HEK293 (cell line): ENCODE measurements around the gene SERTAD3.

Experiments used
- CTCF ChIA-PET: fragments of 350-600 bp; formaldehyde crosslinking; extraction: SDS; loops from one replicate; lab custom pipeline; 2021; ENCODE audit warnings: antibody characterized with exemption; lab: Yijun Ruan, JAX
- POLR2A ChIA-PET: fragments of 300-600 bp; formaldehyde crosslinking; extraction: SDS; loops from one replicate; lab custom pipeline; 2020; ENCODE audit warnings: antibody characterized with exemption, inconsistent platforms; lab: Yijun Ruan, JAX
- H3K27ac ChIP-seq: fragments of 200-500 bp; sonication (Bioruptor generic); 2 replicates; pipeline ENCODE4 v1.5.1; 2014; ENCODE audit warnings: low read depth, low read length, control low read depth, inconsistent platforms; ENCODE audit errors: extremely low read depth
- H3K36me3 ChIP-seq, 2 experiments: fragments of 200-500 bp in 1 of 2; sonication (Bioruptor generic) in 1 of 2; 1 replicate in 1 of 2; 2 replicates in 1 of 2; pipeline ENCODE4 v1.5.1; 2014 to 2017; ENCODE audit warnings: inconsistent platforms in 2 of 2, low read length in 2 of 2; ENCODE audit not compliant: control insufficient read depth in 2 of 2, insufficient read depth in 1 of 2
- H3K4me1 ChIP-seq: fragments of 200-500 bp; sonication (Bioruptor generic); 2 replicates; pipeline ENCODE4 v1.5.1; 2014; ENCODE audit warnings: mild to moderate bottlenecking, low read length, inconsistent platforms; ENCODE audit not compliant: control insufficient read depth, insufficient read depth
- H3K4me3 ChIP-seq: 2 replicates; pipeline ENCODE4 v1.5.1; 2011; ENCODE audit warnings: low read depth, mild to moderate bottlenecking, control low read depth, low read length, moderate library complexity
- H3K9me3 ChIP-seq: fragments of 200-500 bp; sonication (Bioruptor generic); 2 replicates; pipeline ENCODE4 v1.5.1; 2014; ENCODE audit warnings: low read depth, low read length, inconsistent platforms; ENCODE audit not compliant: control insufficient read depth, insufficient read depth
- SCRT1 ChIP-seq: fragments of 450-650 bp; formaldehyde crosslinking; IDR thresholded peaks from 2 replicates; pipeline ENCODE4 v1.5.1; 2016; ENCODE audit warnings: missing biosample characterization, missing genetic modification characterization, borderline replicate concordance
- YY1 ChIP-seq: fragments of 450-650 bp; formaldehyde crosslinking; IDR thresholded peaks from 2 replicates; pipeline ENCODE4 v1.5.1; 2018; ENCODE audit warnings: missing biosample characterization, missing genetic modification characterization
- ZFHX2 ChIP-seq: fragments of 450-650 bp; formaldehyde crosslinking; conservative IDR thresholded peaks from 2 replicates; pipeline ENCODE4 v1.5.1; 2016; ENCODE audit warnings: missing biosample characterization, missing genetic modification characterization
- ZNF112 ChIP-seq: fragments of 450-650 bp; formaldehyde crosslinking; IDR thresholded peaks from 2 replicates; pipeline ENCODE4 v1.5.0; 2017; ENCODE audit warnings: missing biosample characterization, missing genetic modification characterization
- ZNF223 ChIP-seq: fragments of 450-650 bp; formaldehyde crosslinking; IDR thresholded peaks from 2 replicates; pipeline ENCODE4 v1.5.1; 2016; ENCODE audit warnings: missing biosample characterization, missing genetic modification characterization
- ZNF341 ChIP-seq: fragments of 450-650 bp; formaldehyde crosslinking; IDR thresholded peaks from 2 replicates; pipeline ENCODE4; 2016; ENCODE audit warnings: low read depth, missing biosample characterization, missing genetic modification characterization
- ZNF626 ChIP-seq: fragments of 450-650 bp; sonication (Bioruptor Pico); formaldehyde crosslinking; IDR thresholded peaks from 2 replicates; pipeline ENCODE4 v1.5.1; 2018; ENCODE audit warnings: missing biosample characterization, missing genetic modification characterization, inconsistent platforms
- ZNF654 ChIP-seq: fragments of 450-650 bp; formaldehyde crosslinking; IDR thresholded peaks from 2 replicates; pipeline ENCODE4 v1.5.1; 2016; ENCODE audit warnings: low read depth, missing biosample characterization, missing genetic modification characterization
- ZNF660 ChIP-seq: fragments of 450-650 bp; IDR thresholded peaks from 2 replicates; pipeline ENCODE4 v1.5.1; 2018; ENCODE audit warnings: missing biosample characterization, mild to moderate bottlenecking, missing genetic modification characterization
- ZNF707 ChIP-seq: fragments of 450-650 bp; formaldehyde crosslinking; IDR thresholded peaks from 2 replicates; pipeline ENCODE4 v1.5.1; 2016; ENCODE audit warnings: missing biosample characterization, missing genetic modification characterization
- ZNF76 ChIP-seq: fragments of 450-650 bp; formaldehyde crosslinking; IDR thresholded peaks from 2 replicates; pipeline ENCODE4; 2016; ENCODE audit warnings: low read depth, missing biosample characterization, missing genetic modification characterization, borderline replicate concordance
- ZNF776 ChIP-seq: fragments of 450-650 bp; formaldehyde crosslinking; IDR thresholded peaks from 2 replicates; pipeline ENCODE4 v1.5.0; 2017; ENCODE audit warnings: missing biosample characterization, missing genetic modification characterization, borderline replicate concordance
- ZNF791 ChIP-seq: fragments of 450-650 bp; formaldehyde crosslinking; IDR thresholded peaks from 2 replicates; pipeline ENCODE4 v1.5.1; 2016; ENCODE audit warnings: missing biosample characterization, missing genetic modification characterization
- TF ChIP-seq, protein P1 (sequence below): fragments of 450-650 bp; formaldehyde crosslinking; IDR thresholded peaks from 2 replicates; pipeline ENCODE4 v1.5.1; 2016; ENCODE audit warnings: missing biosample characterization, missing genetic modification characterization
- TF ChIP-seq, protein P2 (sequence below): fragments of 450-650 bp; formaldehyde crosslinking; IDR thresholded peaks from 2 replicates; pipeline ENCODE4 v1.5.1; 2016; ENCODE audit warnings: missing biosample characterization, missing genetic modification characterization
- TF ChIP-seq, protein P3 (sequence below): fragments of 450-650 bp; formaldehyde crosslinking; IDR thresholded peaks from 2 replicates; pipeline ENCODE4 v1.5.1; 2016; ENCODE audit warnings: missing biosample characterization, missing genetic modification characterization
- TF ChIP-seq, protein P4 (sequence below): fragments of 450-650 bp; formaldehyde crosslinking; IDR thresholded peaks from 2 replicates; pipeline ENCODE4 v1.5.1; 2016; ENCODE audit warnings: missing biosample characterization, missing genetic modification characterization, low read depth
- TF ChIP-seq, protein P5 (sequence below): IDR thresholded peaks from 2 replicates; pipeline ENCODE4 v1.6.1; 2011; ENCODE audit warnings: mild to moderate bottlenecking, low read depth, low read length, borderline replicate concordance
- TF ChIP-seq, protein P6 (sequence below): fragments of 450-650 bp; formaldehyde crosslinking; IDR thresholded peaks from 2 replicates; pipeline ENCODE4 v1.5.1; 2017; ENCODE audit warnings: missing biosample characterization, mild to moderate bottlenecking, missing genetic modification characterization, moderate library complexity

The SERTAD3 gene

DNA sequence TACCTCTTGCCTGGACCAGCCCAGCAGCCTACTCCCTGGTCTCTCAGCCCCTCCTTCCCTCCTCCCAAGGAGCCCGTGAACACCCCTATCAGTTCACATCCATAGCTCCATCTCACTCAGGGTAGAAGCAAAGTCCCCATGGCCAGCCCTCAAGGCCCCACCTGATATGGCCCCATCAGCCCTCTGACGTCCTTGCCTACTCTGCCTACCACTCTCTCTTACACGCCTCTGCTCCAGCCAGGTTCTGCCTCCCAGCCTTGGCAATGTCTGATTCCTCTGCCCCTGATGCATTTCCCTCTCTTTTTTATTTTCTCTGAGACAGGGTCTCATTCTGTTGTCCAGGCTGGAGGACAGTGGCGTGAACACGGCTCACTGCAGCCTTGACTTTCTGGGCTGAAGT lies 7.9 kb upstream of the SERTAD3 start (continued):
- no peak for TF ChIP-seq YY1 (tag by site-specific recombination)
- TF ChIP-seq ZFHX2 (tag by site-specific recombination): 0 out of 2 replicates have a peak, but pooled peaks have one; percentile 29
- TF ChIP-seq, protein P1, sequence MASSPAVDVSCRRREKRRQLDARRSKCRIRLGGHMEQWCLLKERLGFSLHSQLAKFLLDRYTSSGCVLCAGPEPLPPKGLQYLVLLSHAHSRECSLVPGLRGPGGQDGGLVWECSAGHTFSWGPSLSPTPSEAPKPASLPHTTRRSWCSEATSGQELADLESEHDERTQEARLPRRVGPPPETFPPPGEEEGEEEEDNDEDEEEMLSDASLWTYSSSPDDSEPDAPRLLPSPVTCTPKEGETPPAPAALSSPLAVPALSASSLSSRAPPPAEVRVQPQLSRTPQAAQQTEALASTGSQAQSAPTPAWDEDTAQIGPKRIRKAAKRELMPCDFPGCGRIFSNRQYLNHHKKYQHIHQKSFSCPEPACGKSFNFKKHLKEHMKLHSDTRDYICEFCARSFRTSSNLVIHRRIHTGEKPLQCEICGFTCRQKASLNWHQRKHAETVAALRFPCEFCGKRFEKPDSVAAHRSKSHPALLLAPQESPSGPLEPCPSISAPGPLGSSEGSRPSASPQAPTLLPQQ: no peak
- TF ChIP-seq ZNF626: no peak
- TF ChIP-seq, protein P2, sequence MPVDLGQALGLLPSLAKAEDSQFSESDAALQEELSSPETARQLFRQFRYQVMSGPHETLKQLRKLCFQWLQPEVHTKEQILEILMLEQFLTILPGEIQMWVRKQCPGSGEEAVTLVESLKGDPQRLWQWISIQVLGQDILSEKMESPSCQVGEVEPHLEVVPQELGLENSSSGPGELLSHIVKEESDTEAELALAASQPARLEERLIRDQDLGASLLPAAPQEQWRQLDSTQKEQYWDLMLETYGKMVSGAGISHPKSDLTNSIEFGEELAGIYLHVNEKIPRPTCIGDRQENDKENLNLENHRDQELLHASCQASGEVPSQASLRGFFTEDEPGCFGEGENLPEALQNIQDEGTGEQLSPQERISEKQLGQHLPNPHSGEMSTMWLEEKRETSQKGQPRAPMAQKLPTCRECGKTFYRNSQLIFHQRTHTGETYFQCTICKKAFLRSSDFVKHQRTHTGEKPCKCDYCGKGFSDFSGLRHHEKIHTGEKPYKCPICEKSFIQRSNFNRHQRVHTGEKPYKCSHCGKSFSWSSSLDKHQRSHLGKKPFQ (tag by site-specific recombination): no peak

DNA sequence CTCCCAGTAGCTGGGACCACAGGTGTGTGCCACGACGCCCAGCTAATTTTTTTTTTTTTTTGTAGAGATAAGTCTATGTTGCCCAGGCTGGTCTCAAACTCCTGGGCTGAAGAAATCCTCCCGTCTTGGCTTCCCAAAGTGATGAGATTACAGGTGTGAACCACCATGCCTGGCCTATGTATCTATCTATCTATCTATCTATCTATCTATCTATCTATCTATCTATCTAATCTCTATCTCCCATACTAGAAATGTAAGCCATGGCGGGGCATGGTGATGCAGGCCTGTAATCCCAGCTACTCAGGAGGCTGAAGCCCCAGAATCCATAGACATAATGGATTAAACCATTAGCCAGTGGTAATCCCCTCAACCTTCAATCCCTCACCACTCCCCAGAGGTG lies 6.5 kb upstream of the SERTAD3 start:
- TF ChIP-seq ZNF223 (tag by site-specific recombination) (no peak), ZNF112 (tag by site-specific recombination) (no peak), SCRT1 (tag by site-specific recombination) (0 out of 2 replicates have a peak, but pooled peaks have one; percentile 25)
- Histone ChIP-seq H3K4me3 (no peak overlapping the region), H3K9me3 (no peaks in the 10 kb centered on the region; the same call in 1 of the 2 replicates), H3K27ac (no peak overlapping the region), H3K4me1 (peaks cover 3% of the 10 kb centered on the region; the same call in 1 of the 2 replicates), H3K36me3 (peaks cover 15 to 20% of the 10 kb centered on the region in 2 experiments; a peak in 2 of 3 replicates)
- ChIA-PET POLR2A (no interaction called here), CTCF (interaction anchor here (0.5 to 7.1 kb wide), 3 partner anchors 14 to 153 kb away, joined by 3 to 98 read pairs (median 3); partner anchors contain the start of gene BLVRB)

DNA sequence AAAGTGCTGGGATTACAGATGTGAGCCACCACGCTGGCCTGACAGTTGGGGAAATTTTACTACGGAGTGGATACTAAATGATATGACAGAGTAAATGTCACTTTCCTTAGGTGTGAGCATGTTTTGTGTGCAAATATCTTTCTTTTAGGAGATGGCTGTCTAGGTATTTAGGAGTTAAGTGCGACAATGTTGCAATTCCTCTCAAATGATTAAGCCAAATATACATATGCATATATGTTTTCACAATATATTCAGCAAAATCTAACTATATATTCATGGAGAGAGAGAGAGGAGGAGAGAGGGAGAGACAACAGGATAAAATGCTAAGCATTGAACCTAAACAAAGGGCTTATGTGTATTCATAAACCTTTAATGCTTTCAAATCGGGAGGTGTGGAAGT lies 5.4 kb upstream of the SERTAD3 start:
- Histone ChIP-seq H3K4me3 (no peak overlapping the region), H3K27ac (no peak overlapping the region), H3K9me3 (no peaks in the 10 kb centered on the region; the same call in 1 of the 2 replicates)
- POLR2A ChIA-PET: interaction anchor here (1.4 kb wide), 1 partner anchor 28 kb away, joined by 3 read pairs; no protein-coding TSS in a partner anchor
- TF ChIP-seq ZNF660 (tag by site-specific recombination): no peak
- TF ChIP-seq, protein P3, sequence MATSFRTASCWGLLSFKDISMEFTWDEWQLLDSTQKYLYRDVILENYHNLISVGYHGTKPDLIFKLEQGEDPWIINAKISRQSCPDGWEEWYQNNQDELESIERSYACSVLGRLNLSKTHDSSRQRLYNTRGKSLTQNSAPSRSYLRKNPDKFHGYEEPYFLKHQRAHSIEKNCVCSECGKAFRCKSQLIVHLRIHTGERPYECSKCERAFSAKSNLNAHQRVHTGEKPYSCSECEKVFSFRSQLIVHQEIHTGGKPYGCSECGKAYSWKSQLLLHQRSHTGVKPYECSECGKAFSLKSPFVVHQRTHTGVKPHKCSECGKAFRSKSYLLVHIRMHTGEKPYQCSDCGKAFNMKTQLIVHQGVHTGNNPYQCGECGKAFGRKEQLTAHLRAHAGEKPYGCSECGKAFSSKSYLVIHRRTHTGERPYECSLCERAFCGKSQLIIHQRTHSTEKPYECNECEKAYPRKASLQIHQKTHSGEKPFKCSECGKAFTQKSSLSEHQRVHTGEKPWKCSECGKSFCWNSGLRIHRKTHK: peak; percentile 93
- TF ChIP-seq, all 188 proteins: peak for 1
- H3K36me3 ChIP-seq: peaks cover 11 to 20% of the 10 kb centered on the region in 2 experiments; a peak in 2 of 3 replicates
- H3K4me1 ChIP-seq: peaks cover 8% of the 10 kb centered on the region
- CTCF ChIA-PET: interaction anchor here (0.6 to 1.2 kb wide), 2 partner anchors 15 to 606 kb away, joined by 3 to 5 read pairs; no protein-coding TSS in a partner anchor

DNA sequence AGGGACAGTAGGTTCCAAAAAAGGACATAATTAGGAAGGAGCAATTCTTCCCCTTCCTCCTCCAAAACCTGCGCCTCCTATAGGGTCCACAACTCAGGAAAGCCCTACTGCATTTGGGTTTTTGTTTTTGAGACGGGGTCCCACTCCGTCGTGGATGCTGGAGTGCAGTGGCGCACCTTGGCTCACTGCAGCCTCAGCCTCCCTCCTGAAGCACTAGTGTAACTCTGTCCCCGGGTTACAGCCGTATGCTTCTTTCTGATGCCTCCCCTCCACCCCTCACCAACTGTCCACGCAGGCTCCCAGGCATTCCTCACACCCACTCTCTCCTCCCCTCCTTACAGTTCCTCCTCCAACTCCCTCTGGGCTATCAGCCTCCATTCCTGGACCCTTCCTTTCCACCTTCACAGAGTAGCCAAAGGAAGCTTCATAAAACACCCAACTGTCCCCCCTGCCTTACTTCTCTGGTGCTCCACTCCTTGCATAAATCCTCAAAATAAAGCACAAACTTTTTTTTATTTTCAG lies 2.2 kb upstream of the SERTAD3 start:
- H3K36me3 ChIP-seq: peaks cover 17 to 28% of the 10 kb centered on the region in 2 experiments
- peak overlapping the region; percentile 37 for H3K27ac ChIP-seq
- H3K9me3 ChIP-seq: no peaks in the 10 kb centered on the region
- H3K4me3 ChIP-seq: no peak overlapping the region
- peaks cover 14% of the 10 kb centered on the region for H3K4me1 ChIP-seq
- ChIA-PET CTCF (interaction anchor here (0.5 to 2.2 kb wide), 7 partner anchors 8 to 141 kb away, joined by 3 to 15 read pairs (median 4); partner anchors contain the start of gene SERTAD1), POLR2A (interaction anchor here (0.6 to 17.1 kb wide), 3 partner anchors 20 to 98 kb away, joined by 3 to 428 read pairs (median 5); partner anchors contain the start of genes BLVRB, C19orf47, PLD3 and SERTAD1)
- TF ChIP-seq ZNF76 (tag by site-specific recombination) (no peak), ZNF707 (no peak), ZNF654 (tag by site-specific recombination) (no peak), ZNF776 (tag by site-specific recombination) (no peak), ZFHX2 (tag by site-specific recombination) (peak; percentile 80), ZNF791 (tag by site-specific recombination) (no peak), ZNF341 (tag by site-specific recombination) (no peak)
- TF ChIP-seq, protein P4, sequence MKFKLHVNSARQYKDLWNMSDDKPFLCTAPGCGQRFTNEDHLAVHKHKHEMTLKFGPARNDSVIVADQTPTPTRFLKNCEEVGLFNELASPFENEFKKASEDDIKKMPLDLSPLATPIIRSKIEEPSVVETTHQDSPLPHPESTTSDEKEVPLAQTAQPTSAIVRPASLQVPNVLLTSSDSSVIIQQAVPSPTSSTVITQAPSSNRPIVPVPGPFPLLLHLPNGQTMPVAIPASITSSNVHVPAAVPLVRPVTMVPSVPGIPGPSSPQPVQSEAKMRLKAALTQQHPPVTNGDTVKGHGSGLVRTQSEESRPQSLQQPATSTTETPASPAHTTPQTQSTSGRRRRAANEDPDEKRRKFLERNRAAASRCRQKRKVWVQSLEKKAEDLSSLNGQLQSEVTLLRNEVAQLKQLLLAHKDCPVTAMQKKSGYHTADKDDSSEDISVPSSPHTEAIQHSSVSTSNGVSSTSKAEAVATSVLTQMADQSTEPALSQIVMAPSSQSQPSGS (tag by site-specific recombination): no peak
- TF ChIP-seq, protein P5, sequence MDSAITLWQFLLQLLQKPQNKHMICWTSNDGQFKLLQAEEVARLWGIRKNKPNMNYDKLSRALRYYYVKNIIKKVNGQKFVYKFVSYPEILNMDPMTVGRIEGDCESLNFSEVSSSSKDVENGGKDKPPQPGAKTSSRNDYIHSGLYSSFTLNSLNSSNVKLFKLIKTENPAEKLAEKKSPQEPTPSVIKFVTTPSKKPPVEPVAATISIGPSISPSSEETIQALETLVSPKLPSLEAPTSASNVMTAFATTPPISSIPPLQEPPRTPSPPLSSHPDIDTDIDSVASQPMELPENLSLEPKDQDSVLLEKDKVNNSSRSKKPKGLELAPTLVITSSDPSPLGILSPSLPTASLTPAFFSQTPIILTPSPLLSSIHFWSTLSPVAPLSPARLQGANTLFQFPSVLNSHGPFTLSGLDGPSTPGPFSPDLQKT: no peak
- TF ChIP-seq, protein P6, sequence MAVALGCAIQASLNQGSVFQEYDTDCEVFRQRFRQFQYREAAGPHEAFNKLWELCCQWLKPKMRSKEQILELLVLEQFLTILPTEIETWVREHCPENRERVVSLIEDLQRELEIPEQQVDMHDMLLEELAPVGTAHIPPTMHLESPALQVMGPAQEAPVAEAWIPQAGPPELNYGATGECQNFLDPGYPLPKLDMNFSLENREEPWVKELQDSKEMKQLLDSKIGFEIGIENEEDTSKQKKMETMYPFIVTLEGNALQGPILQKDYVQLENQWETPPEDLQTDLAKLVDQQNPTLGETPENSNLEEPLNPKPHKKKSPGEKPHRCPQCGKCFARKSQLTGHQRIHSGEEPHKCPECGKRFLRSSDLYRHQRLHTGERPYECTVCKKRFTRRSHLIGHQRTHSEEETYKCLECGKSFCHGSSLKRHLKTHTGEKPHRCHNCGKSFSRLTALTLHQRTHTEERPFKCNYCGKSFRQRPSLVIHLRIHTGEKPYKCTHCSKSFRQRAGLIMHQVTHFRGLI (tag by site-specific recombination): no peak
